Panc1 (cell line): ENCODE measurements around the gene APEX2. TPM values are rescaled to one million over a fixed set of nuclear protein-coding genes. Genes with fewer than 3 reads are reported as not detected.

Experiments used
- ATAC-seq: fragments of 200-7000 bp; cut with Tn5 transposase; 2 replicates; pipeline ENCODE4 v1.9.1; 2020; ENCODE audit warnings: mild to moderate bottlenecking, moderate library complexity
- BruUV-seq: library from RNA; stranded (reverse); fragments of 400-500 nt; replicated peaks from 2 replicates; lab custom pipeline; 2021; lab: Mats Ljungman, UMichigan
- CTCF ChIA-PET: fragments of 300-600 bp; sonication (Branson Sonifier 250); formaldehyde crosslinking; loops from one replicate; lab custom pipeline; 2022; ENCODE audit warnings: antibody characterized with exemption; lab: Charles Lee
- POLR2A ChIA-PET: fragments of 300-600 bp; sonication (Branson Sonifier 250); formaldehyde crosslinking; loops from one replicate; lab custom pipeline; 2022; ENCODE audit warnings: antibody characterized with exemption; lab: Charles Lee
- DNase-seq: peaks from one replicate; pipeline ENCODE4 v3.0.0-alpha.2; 2010; ENCODE audit warnings: low read depth, low spot score
- H3K27ac ChIP-seq: 2 replicates; pipeline ENCODE4 v1.5.1; 2011; ENCODE audit warnings: mild to moderate bottlenecking, low read length, inconsistent platforms
- H3K27me3 ChIP-seq: fragments of 200-500 bp; sonication (Bioruptor generic); 2 replicates; pipeline ENCODE4 v1.6.0; 2014; ENCODE audit warnings: low read length, inconsistent platforms; ENCODE audit not compliant: control insufficient read depth, insufficient read depth
- H3K36me3 ChIP-seq: fragments of 200-500 bp; sonication (Bioruptor generic); 2 replicates; pipeline ENCODE4 v1.5.1; 2014; ENCODE audit warnings: inconsistent platforms, mild to moderate bottlenecking, low read length, moderate library complexity; ENCODE audit not compliant: control insufficient read depth, insufficient read depth
- H3K4me1 ChIP-seq: 2 replicates; pipeline ENCODE4 v1.5.1; 2011; ENCODE audit warnings: inconsistent platforms, mild to moderate bottlenecking, low read length, moderate library complexity; ENCODE audit not compliant: control insufficient read depth, insufficient read depth
- H3K4me3 ChIP-seq, 2 experiments: 2 replicates each; pipeline ENCODE4 v1.5.1; 2011 to 2012; ENCODE audit warnings: low read depth in 2 of 2, low read length in 2 of 2, mild to moderate bottlenecking in 2 of 2, inconsistent platforms in 1 of 2, moderate library complexity in 1 of 2
- H3K9me3 ChIP-seq: fragments of 200-500 bp; sonication (Bioruptor generic); 2 replicates; pipeline ENCODE4 v1.5.1; 2014; ENCODE audit warnings: low read depth, mild to moderate bottlenecking, inconsistent platforms, low read length, moderate library complexity; ENCODE audit not compliant: control insufficient read depth, insufficient read depth
- POLR2AphosphoS5 ChIP-seq: IDR thresholded peaks from 2 replicates; pipeline ENCODE4 v1.6.1; 2012; ENCODE audit warnings: mild to moderate bottlenecking, low read depth, low read length, moderate library complexity
- REST ChIP-seq, 2 experiments: IDR thresholded peaks; 2 replicates each; pipeline ENCODE4 v1.6.1; 2011 to 2012; ENCODE audit warnings: low read depth in 2 of 2, control low read depth in 1 of 2, low read length in 1 of 2, mild to moderate bottlenecking in 1 of 2, moderate library complexity in 1 of 2; ENCODE audit not compliant: insufficient read depth in 1 of 2
- SIN3A ChIP-seq: IDR thresholded peaks from 2 replicates; pipeline ENCODE4 v1.6.1; 2012; ENCODE audit warnings: low read depth, mild to moderate bottlenecking, low read length, moderate library complexity, borderline replicate concordance; ENCODE audit not compliant: insufficient read depth
- TCF7L2 ChIP-seq: IDR thresholded peaks from 2 replicates; pipeline ENCODE4 v1.6.1; 2011; ENCODE audit warnings: mild to moderate bottlenecking, low read depth, low read length, inconsistent platforms
- in situ Hi-C: cut with HindIII; loops from 2 replicates; pipeline ENCODE4 v1.10.0; 2016; ENCODE audit warnings: low sequenced_read_pairs, low pct_unique_long_range_greater_than_20kb
- intact Hi-C: fragments of 100-400 bp; cut with micrococcal nuclease; formaldehyde crosslinking; loops from one replicate; pipeline ENCODE4 v1.10.0; 2022; ENCODE audit not compliant: unreplicated experiment
- total RNA-seq: library from RNA; stranded (reverse); gene quantifications from one replicate; pipeline ENCODE4 v1.2.1, GENCODE V29; 2021; ENCODE audit not compliant: unreplicated experiment
- TF ChIP-seq, protein P1 (sequence below): fragments of 450-650 bp; IDR thresholded peaks from 2 replicates; pipeline ENCODE4 v1.5.1; 2017; ENCODE audit warnings: mild to moderate bottlenecking

APEX2 gene
- total RNA-seq, 1 experiment from 2014 or later = 32.3 TPM

DNA sequence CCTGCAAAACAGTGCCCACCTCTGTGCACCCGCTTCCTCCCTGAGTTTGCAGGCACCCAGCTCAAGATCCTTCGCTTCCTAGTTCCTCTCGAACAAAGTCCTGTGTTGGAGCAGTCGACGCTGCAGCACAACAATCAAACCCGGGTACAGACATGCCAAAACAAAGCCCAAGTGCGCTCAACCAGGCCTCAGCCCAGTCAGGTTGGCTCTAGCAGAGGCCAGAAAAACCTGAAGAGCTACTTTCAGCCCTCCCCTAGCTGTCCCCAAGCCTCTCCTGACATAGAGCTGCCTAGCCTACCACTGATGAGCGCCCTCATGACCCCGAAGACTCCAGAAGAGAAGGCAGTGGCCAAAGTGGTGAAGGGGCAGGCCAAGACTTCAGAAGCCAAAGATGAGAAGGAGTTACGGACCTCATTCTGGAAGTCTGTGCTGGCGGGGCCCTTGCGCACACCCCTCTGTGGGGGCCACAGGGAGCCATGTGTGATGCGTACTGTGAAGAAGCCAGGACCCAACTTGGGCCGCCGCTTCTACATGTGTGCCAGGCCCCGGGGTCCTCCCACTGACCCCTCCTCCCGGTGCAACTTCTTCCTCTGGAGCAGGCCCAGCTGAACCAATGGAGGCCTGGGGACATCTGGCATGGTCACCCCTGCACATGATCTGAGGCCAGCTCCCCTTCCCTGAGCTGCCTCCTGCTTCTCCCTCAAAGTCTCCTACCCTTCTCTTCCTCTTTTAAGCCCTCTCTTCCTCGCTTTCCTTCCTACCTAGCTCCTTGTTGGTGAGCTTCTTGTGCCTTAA is 6.9 kb downstream of the APEX2 start:
- no peak overlapping the region for H3K4me3 ChIP-seq
- H3K4me1 ChIP-seq = no peaks in the 10 kb centered on the region
- ATAC-seq = no peak
- no peaks in the 10 kb centered on the region; the same call in none of the 2 replicates for H3K36me3 ChIP-seq
- CTCF ChIA-PET = no interaction called here
- DNase-seq = no peak
- intact Hi-C loops (no loop called here), in situ Hi-C loops (no loop called here)
- no TSS peak for BruUV-seq
- TF ChIP-seq SIN3A (no peak), TCF7L2 (no peak), REST (IDR thresholded peaks at IDR 0.05; ENCODE audit: insufficient read depth in 1 of 2, low read depth in 2 of 2, low read length in 1 of 2) (no peak), POLR2AphosphoS5 (no peak)
- TF ChIP-seq, protein P1, sequence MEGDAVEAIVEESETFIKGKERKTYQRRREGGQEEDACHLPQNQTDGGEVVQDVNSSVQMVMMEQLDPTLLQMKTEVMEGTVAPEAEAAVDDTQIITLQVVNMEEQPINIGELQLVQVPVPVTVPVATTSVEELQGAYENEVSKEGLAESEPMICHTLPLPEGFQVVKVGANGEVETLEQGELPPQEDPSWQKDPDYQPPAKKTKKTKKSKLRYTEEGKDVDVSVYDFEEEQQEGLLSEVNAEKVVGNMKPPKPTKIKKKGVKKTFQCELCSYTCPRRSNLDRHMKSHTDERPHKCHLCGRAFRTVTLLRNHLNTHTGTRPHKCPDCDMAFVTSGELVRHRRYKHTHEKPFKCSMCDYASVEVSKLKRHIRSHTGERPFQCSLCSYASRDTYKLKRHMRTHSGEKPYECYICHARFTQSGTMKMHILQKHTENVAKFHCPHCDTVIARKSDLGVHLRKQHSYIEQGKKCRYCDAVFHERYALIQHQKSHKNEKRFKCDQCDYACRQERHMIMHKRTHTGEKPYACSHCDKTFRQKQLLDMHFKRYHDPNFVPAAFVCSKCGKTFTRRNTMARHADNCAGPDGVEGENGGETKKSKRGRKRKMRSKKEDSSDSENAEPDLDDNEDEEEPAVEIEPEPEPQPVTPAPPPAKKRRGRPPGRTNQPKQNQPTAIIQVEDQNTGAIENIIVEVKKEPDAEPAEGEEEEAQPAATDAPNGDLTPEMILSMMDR = no peak
- H3K27ac ChIP-seq = no peak overlapping the region
- H3K27me3 ChIP-seq = no peaks in the 10 kb centered on the region
- H3K9me3 ChIP-seq = no peaks in the 10 kb centered on the region
- POLR2A ChIA-PET = no interaction called here

- intact Hi-C loops = no loop called here
- POLR2A ChIA-PET = no interaction called here
- Histone ChIP-seq H3K9me3 (no peaks in the 10 kb centered on the region), H3K27me3 (no peaks in the 10 kb centered on the region), H3K4me3 (no peak overlapping the region), H3K36me3 (no peaks in the 10 kb centered on the region; the same call in none of the 2 replicates), H3K27ac (no peak overlapping the region), H3K4me1 (no peaks in the 10 kb centered on the region)
- no TSS peak for BruUV-seq
- DNase-seq = no peak
- CTCF ChIA-PET = no interaction called here
- no peak for ATAC-seq
- in situ Hi-C loops = no loop called here
- TF ChIP-seq TCF7L2 (no peak), POLR2AphosphoS5 (no peak), REST (IDR thresholded peaks at IDR 0.05; ENCODE audit: insufficient read depth in 1 of 2, low read depth in 2 of 2, low read length in 1 of 2) (no peak), SIN3A (no peak)
- TF ChIP-seq, protein P1 = no peak
Observed at GRCh38 chrX:55007656-55008055, 7.5 kb downstream of the APEX2 start.
